Astrocyte of the spinal cord (primary cell): ENCODE measurements around the gene ANXA11.

ENCODE experiments used
- DNase-seq: peaks from one replicate; pipeline ENCODE4 v3.0.0; 2011; ENCODE audit warnings: low read depth, low spot score
- H3K4me3 ChIP-seq: 2 replicates; pipeline ENCODE4 v1.5.1; 2011; ENCODE audit warnings: low read depth, mild to moderate bottlenecking, low read length, moderate library complexity
- CTCF ChIP-seq: IDR thresholded peaks from 2 replicates; pipeline ENCODE4 v1.5.1; 2012; ENCODE audit warnings: low read depth, mild to moderate bottlenecking, low read length, inconsistent platforms
- in situ Hi-C: cut with HindIII; loops from 2 replicates; pipeline ENCODE4 v1.10.0; 2017; ENCODE audit warnings: low sequenced_read_pairs

The ANXA11 gene

GRCh38 chr10:80131499-80131901 lies 73.8 kb downstream of the ANXA11 start:
- in situ Hi-C loops: no loop called here
- no peak for TF ChIP-seq CTCF
- DNase-seq: no peak
- H3K4me3 ChIP-seq: no peak overlapping the region

- in situ Hi-C loops: no loop called here
- H3K4me3 ChIP-seq: no peak overlapping the region
- TF ChIP-seq CTCF: no peak
- DNase-seq: no peak
Measured at GRCh38 chr10:80126876-80127275, 78.5 kb downstream of the ANXA11 start.

- in situ Hi-C loops: no loop called here
- no peak overlapping the region for H3K4me3 ChIP-seq
- DNase-seq: no peak
- no peak for TF ChIP-seq CTCF
Measured at GRCh38 chr10:80122746-80123145, 82.6 kb downstream of the ANXA11 start.

GRCh38 chr10:80122110-80122710 lies 83.1 kb downstream of the ANXA11 start:
- no peak for TF ChIP-seq CTCF
- in situ Hi-C loops: no loop called here
- no peak for DNase-seq

GRCh38 chr10:80118669-80119068 lies 86.7 kb downstream of the ANXA11 start:
- H3K4me3 ChIP-seq: no peak overlapping the region
- in situ Hi-C loops: no loop called here
- no peak for TF ChIP-seq CTCF
- DNase-seq: no peak

More at GRCh38 chr10:80122110-80122710, 83.1 kb downstream of the ANXA11 start:
- H3K4me3 ChIP-seq: no peak overlapping the region

GRCh38 chr10:80110986-80111385 lies 94.4 kb downstream of the ANXA11 start:
- TF ChIP-seq CTCF: no peak
- no peak for DNase-seq
- H3K4me3 ChIP-seq: no peak overlapping the region
- in situ Hi-C loops: no loop called here
